Measurements from ENCODE around the gene SIRPA.
"Not testable (repeated sequence)": the region's sequence is repeated elsewhere in the genome, so short reads cannot be mapped to it uniquely, and the experiment has no call there.

SIRPA gene

GRCh38 chr20:1918491-1919165 is 23.4 kb downstream of the SIRPA start:
- H3K27ac ChIP-seq, result no peak overlapping the region
- TF ChIP-seq ZFX (IDR thresholded peaks at IDR 0.05), result no peak
- TF ChIP-seq, protein P1, sequence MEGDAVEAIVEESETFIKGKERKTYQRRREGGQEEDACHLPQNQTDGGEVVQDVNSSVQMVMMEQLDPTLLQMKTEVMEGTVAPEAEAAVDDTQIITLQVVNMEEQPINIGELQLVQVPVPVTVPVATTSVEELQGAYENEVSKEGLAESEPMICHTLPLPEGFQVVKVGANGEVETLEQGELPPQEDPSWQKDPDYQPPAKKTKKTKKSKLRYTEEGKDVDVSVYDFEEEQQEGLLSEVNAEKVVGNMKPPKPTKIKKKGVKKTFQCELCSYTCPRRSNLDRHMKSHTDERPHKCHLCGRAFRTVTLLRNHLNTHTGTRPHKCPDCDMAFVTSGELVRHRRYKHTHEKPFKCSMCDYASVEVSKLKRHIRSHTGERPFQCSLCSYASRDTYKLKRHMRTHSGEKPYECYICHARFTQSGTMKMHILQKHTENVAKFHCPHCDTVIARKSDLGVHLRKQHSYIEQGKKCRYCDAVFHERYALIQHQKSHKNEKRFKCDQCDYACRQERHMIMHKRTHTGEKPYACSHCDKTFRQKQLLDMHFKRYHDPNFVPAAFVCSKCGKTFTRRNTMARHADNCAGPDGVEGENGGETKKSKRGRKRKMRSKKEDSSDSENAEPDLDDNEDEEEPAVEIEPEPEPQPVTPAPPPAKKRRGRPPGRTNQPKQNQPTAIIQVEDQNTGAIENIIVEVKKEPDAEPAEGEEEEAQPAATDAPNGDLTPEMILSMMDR (conservative IDR thresholded peaks at IDR 0.05), result no peak

GRCh38 chr20:1920252-1920651 is 25.0 kb downstream of the SIRPA start:
- TF ChIP-seq, protein P1 (conservative IDR thresholded peaks at IDR 0.05), result no peak
- TF ChIP-seq ZFX (IDR thresholded peaks at IDR 0.05), result no peak
- no peak overlapping the region for H3K27ac ChIP-seq

DNA sequence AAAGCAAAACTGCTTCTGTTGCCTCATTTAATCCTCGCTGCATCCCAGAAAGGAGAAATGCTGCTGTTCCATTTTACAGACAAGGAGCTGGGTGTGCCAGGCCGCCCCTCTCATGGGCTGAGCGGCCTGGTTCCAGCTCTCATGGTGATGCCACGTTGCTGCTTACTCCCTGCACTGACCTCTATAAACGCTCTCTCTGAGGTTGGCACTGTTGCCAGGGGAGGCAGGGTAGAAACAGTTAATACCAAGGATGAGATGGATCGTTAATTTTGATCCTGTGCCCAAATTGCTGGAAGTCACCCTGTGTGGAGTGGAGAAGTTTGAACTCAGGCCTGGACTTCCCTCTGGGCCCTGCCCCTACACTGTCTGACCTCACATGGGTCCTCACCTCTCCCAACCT is 25.6 kb downstream of the SIRPA start:
- H3K27ac ChIP-seq, result no peak overlapping the region
- no peak for TF ChIP-seq ZFX (IDR thresholded peaks at IDR 0.05)
- TF ChIP-seq, protein P1 (conservative IDR thresholded peaks at IDR 0.05), result no peak

DNA sequence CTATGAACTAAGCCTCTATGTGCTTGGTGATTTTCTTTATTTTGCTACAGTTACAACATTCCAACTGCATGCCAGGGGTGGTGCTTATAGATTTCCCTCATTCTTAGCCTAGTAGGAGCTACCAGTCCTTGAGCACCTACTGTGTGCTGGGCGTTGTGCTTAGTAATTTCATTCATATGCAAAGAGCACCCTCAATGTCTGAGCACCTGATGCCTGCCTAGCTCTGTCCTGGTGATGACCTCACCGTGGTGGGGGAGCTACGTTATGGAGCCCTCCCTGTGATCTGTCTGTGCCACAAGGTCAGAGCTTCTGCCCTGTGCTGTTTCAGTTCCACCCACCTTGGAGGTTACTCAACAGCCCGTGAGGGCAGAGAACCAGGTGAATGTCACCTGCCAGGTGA is 26.8 kb downstream of the SIRPA start:
- H3K27ac ChIP-seq, result not testable (repeated sequence)

DNA sequence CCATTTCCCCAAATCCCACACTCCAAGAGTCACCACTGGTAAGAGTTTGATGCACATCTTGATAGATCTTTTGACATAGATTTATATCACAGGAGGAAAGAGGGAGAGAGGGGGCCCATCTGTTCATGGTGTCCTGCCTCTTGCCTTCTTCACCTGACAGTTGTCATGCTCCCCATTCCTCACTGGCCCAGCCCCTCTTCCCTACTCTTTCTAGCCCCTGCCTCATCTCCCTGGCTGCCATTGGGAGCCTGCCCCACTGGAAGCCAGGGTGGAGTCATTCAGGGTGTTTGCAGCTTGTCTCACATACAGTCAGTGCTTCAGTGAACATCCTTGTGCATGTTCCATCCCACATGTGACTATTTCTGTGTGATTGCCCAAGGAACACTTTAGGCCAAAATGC is 27.6 kb downstream of the SIRPA start:
- TF ChIP-seq, protein P1 (conservative IDR thresholded peaks at IDR 0.05), result no peak
- TF ChIP-seq ZFX (IDR thresholded peaks at IDR 0.05), result no peak
- no peak overlapping the region for H3K27ac ChIP-seq

DNA sequence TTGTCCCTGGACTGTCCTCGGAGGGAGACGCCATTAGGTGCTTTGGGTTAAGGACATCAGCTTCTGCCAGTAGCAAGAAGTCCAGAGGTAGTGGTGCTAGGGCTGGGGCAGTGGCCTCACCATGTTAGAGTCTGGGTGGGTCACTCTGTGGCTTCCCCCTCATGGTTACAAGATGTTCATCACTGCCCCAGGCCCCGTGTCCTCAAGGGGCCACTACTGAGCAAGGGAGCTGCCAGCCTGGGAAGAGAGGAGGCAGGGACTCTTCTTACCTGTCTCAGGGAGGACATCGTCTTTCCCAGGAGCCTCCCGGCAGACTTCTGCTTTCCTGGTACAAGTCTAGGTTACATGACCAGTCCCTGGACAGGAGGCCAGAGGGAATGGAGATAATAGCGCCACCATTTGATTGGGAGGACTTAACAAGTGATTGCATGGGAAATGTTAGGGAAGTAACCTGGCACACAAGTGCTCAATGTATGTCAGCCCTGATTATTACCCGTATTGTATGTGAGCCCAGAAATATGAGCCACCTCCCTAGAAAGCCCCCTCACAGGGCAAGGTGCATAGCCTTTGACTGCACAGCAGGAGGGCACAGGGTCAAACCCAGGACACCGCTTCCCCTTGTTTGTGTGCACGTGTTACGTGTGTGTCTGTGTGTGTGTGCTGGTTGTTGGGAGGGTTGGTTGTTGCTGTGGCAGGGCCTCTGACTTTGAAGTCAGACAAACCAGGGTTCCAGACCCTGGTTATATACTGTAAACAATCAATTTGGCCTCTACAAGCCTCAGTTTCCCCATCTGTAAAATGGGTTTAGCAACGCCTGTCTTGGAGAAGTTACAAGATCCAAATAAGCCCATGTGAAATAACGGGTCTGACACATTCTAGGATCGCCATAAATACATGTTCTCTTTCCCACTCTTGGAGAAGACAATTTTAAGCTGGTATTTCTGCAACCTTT is 30.0 kb downstream of the SIRPA start:
- no peak overlapping the region for H3K27ac ChIP-seq
- TF ChIP-seq ZFX (IDR thresholded peaks at IDR 0.05), result no peak
- TF ChIP-seq, protein P1 (conservative IDR thresholded peaks at IDR 0.05), result no peak

- TF ChIP-seq, protein P1 (conservative IDR thresholded peaks at IDR 0.05), result no peak
- TF ChIP-seq ZFX (IDR thresholded peaks at IDR 0.05), result no peak
- H3K27ac ChIP-seq, result no peak overlapping the region
Measured at GRCh38 chr20:1926237-1926636, 31.0 kb downstream of the SIRPA start.

All from C4-2B (cell line).